ENCODE data around the gene HAVCR1.

GRCh38 chr5:157085930-157086329 lies 27.0 kb upstream of the HAVCR1 start:
- no peak for TF ChIP-seq ZFP3 (CRISPR knock-in tag; IDR thresholded peaks at IDR 0.05)
- TF ChIP-seq OSR1 (CRISPR knock-in tag; IDR thresholded peaks at IDR 0.05) = no peak
